IMR-90 (cell line): ENCODE results near the gene TMBIM1. TPM values are rescaled to one million over a fixed set of nuclear protein-coding genes. Genes with fewer than 3 reads are reported as not detected.

ENCODE experiments used
- ATAC-seq: fragments of 200-7000 bp; cut with Tn5 transposase; 2 replicates; pipeline ENCODE4 v1.9.1; 2020; ENCODE audit warnings: low read depth, mild to moderate bottlenecking, moderate library complexity
- BruUV-seq: library from RNA; stranded (reverse); fragments of 400-500 nt; replicated peaks from 2 replicates; lab custom pipeline; 2021; lab: Mats Ljungman, UMichigan
- CTCF ChIA-PET: fragments of 300-600 bp; formaldehyde crosslinking; extraction: SDS; loops from one replicate; lab custom pipeline; 2021; ENCODE audit warnings: antibody characterized with exemption; lab: Yijun Ruan, JAX
- POLR2A ChIA-PET: fragments of 300-600 bp; sonication (Branson Sonifier 250); formaldehyde crosslinking; loops from one replicate; lab custom pipeline; 2022; ENCODE audit warnings: antibody characterized with exemption; ENCODE audit not compliant: unreplicated experiment; lab: Charles Lee
- DNase-seq: peaks from one replicate; pipeline ENCODE4 v3.0.0; 2013
- H2AFZ ChIP-seq: replicated peaks from 2 replicates; pipeline ENCODE3; 2013; ENCODE audit warnings: low read length, mild to moderate bottlenecking; ENCODE audit not compliant: poor library complexity
- H2AK5ac ChIP-seq: 2 replicates; pipeline ENCODE4 v1.6.1; 2013; ENCODE audit warnings: low read depth, low read length, inconsistent platforms
- H2AK9ac ChIP-seq: replicated peaks from 2 replicates; pipeline ENCODE3; 2013; ENCODE audit warnings: mild to moderate bottlenecking, low read depth, low read length, moderate library complexity; ENCODE audit not compliant: poor library complexity
- H2BK120ac ChIP-seq: 2 replicates; pipeline ENCODE4 v1.6.1; 2013; ENCODE audit warnings: low read depth, low read length, inconsistent platforms
- H2BK15ac ChIP-seq: 3 replicates; pipeline ENCODE4 v1.6.1; 2013; ENCODE audit warnings: low read depth, low read length, inconsistent platforms
- H2BK20ac ChIP-seq: 2 replicates; pipeline ENCODE4 v1.6.1; 2013; ENCODE audit warnings: low read depth, mild to moderate bottlenecking, inconsistent platforms, low read length, moderate library complexity
- H2BK5ac ChIP-seq: 2 replicates; pipeline ENCODE4 v1.6.1; 2013; ENCODE audit warnings: mild to moderate bottlenecking, low read depth, low read length, inconsistent platforms; ENCODE audit not compliant: poor library complexity, severe bottlenecking
- H3K14ac ChIP-seq: replicated peaks from 2 replicates; pipeline ENCODE4 v1.6.1; 2013; ENCODE audit warnings: low read depth, low read length, inconsistent platforms
- H3K18ac ChIP-seq: 2 replicates; pipeline ENCODE4 v1.6.1; 2013; ENCODE audit warnings: low read depth, low read length, control low read depth
- H3K23ac ChIP-seq: 2 replicates; pipeline ENCODE4 v1.6.1; 2013; ENCODE audit warnings: low read depth, low read length, inconsistent platforms
- H3K27ac ChIP-seq: 2 replicates; pipeline ENCODE4 v1.5.1; 2013; ENCODE audit warnings: mild to moderate bottlenecking, control low read depth, low read length; ENCODE audit not compliant: insufficient read depth
- H3K27me3 ChIP-seq: 2 replicates; pipeline ENCODE4 v1.6.1; 2013; ENCODE audit warnings: low read length; ENCODE audit not compliant: control insufficient read depth, insufficient read depth
- H3K36me3 ChIP-seq: 2 replicates; pipeline ENCODE4 v1.6.1; 2013; ENCODE audit warnings: low read length, mixed read lengths; ENCODE audit not compliant: control insufficient read depth, insufficient read depth
- H3K4ac ChIP-seq: 2 replicates; pipeline ENCODE4 v1.6.1; 2013; ENCODE audit warnings: low read depth, low read length, inconsistent platforms
- H3K4me1 ChIP-seq: 2 replicates; pipeline ENCODE4 v1.6.1; 2013; ENCODE audit warnings: low read length, mixed read lengths; ENCODE audit not compliant: control insufficient read depth, insufficient read depth
- H3K4me2 ChIP-seq: 2 replicates; pipeline ENCODE4 v1.6.1; 2013; ENCODE audit warnings: low read depth, mild to moderate bottlenecking, control low read depth, low read length, moderate library complexity
- H3K4me3 ChIP-seq: 2 replicates; pipeline ENCODE4 v1.5.1; 2013; ENCODE audit warnings: low read depth, mild to moderate bottlenecking, control low read depth, low read length, moderate library complexity; ENCODE audit not compliant: insufficient read depth
- H3K56ac ChIP-seq: 2 replicates; pipeline ENCODE4 v1.6.1; 2013; ENCODE audit warnings: low read length, inconsistent platforms; ENCODE audit not compliant: insufficient read depth; ENCODE audit errors: extremely low read depth
- H3K79me1 ChIP-seq, 2 experiments: 2 replicates each; pipeline ENCODE4 v1.6.1; 2013; ENCODE audit warnings: low read length in 2 of 2, inconsistent platforms in 1 of 2, low read depth in 1 of 2
- H3K9ac ChIP-seq: 2 replicates; pipeline ENCODE4 v1.6.1; 2013; ENCODE audit warnings: low read depth, low read length, control low read depth
- H3K9me1 ChIP-seq: 2 replicates; pipeline ENCODE4 v1.6.1; 2013; ENCODE audit warnings: low read length, inconsistent platforms; ENCODE audit not compliant: insufficient read depth
- H3K9me3 ChIP-seq: 2 replicates; pipeline ENCODE4 v1.6.1; 2013; ENCODE audit warnings: low read length; ENCODE audit not compliant: control insufficient read depth, insufficient read depth
- H4K20me1 ChIP-seq: 2 replicates; pipeline ENCODE4 v1.6.1; 2013; ENCODE audit warnings: low read length, inconsistent platforms; ENCODE audit not compliant: insufficient read depth
- H4K5ac ChIP-seq: 2 replicates; pipeline ENCODE4 v1.6.1; 2013; ENCODE audit warnings: mild to moderate bottlenecking, low read depth, low read length, control low read depth
- H4K8ac ChIP-seq, 2 experiments: 2 replicates each; pipeline ENCODE4 v1.6.1; 2013; ENCODE audit warnings: low read depth in 2 of 2, low read length in 2 of 2, control low read depth in 1 of 2, inconsistent platforms in 1 of 2
- H4K91ac ChIP-seq: 2 replicates; pipeline ENCODE4 v1.6.1; 2013; ENCODE audit warnings: low read depth, low read length, inconsistent platforms; ENCODE audit not compliant: insufficient read depth
- BHLHE40 ChIP-seq: fragments of 150-350 bp; IDR thresholded peaks from 2 replicates; pipeline ENCODE4 v1.6.1; 2016; ENCODE audit warnings: mild to moderate bottlenecking, low read depth, low read length
- CEBPB ChIP-seq: IDR thresholded peaks from 2 replicates; pipeline ENCODE4 v1.6.1; 2012; ENCODE audit warnings: low read depth, low read length, improper control_type of control experiment
- CHD1 ChIP-seq: IDR thresholded peaks from 2 replicates; pipeline ENCODE4 v1.6.1; 2012; ENCODE audit warnings: low read depth, low read length, improper control_type of control experiment
- FOS ChIP-seq: fragments of 150-350 bp; IDR thresholded peaks from 2 replicates; pipeline ENCODE4 v1.6.1; 2016; ENCODE audit warnings: low read depth, low read length
- MAFK ChIP-seq: IDR thresholded peaks from 2 replicates; pipeline ENCODE4 v1.6.1; 2012; ENCODE audit warnings: low read depth, low read length, improper control_type of control experiment
- MXI1 ChIP-seq: IDR thresholded peaks from 2 replicates; pipeline ENCODE4 v1.6.1; 2012; ENCODE audit warnings: low read depth, mild to moderate bottlenecking, low read length, moderate library complexity, borderline replicate concordance
- POLR2A ChIP-seq: IDR thresholded peaks from 2 replicates; pipeline ENCODE4 v1.6.1; 2012; ENCODE audit warnings: mild to moderate bottlenecking, low read depth, low read length
- RAD21 ChIP-seq: IDR thresholded peaks from 2 replicates; pipeline ENCODE4 v1.6.1; 2012; ENCODE audit warnings: low read length, improper control_type of control experiment
- RCOR1 ChIP-seq: IDR thresholded peaks from 2 replicates; pipeline ENCODE4 v1.6.1; 2012; ENCODE audit warnings: mild to moderate bottlenecking, low read length, improper control_type of control experiment; ENCODE audit not compliant: insufficient replicate concordance
- RFX5 ChIP-seq: IDR thresholded peaks from 2 replicates; pipeline ENCODE4 v1.8.0; 2012; ENCODE audit warnings: low read depth, mild to moderate bottlenecking, low read length, moderate library complexity
- SMC3 ChIP-seq: fragments of 150-350 bp; IDR thresholded peaks from 2 replicates; pipeline ENCODE4 v1.6.1; 2016; ENCODE audit warnings: low read depth, mild to moderate bottlenecking, antibody characterized with exemption, low read length, moderate library complexity
- WGBS, 2 experiments: methylation state at CpG; one replicate each; pipeline versions ENCODE4 v1.1.5 to v1.1.7; 2013; ENCODE audit warnings: missing lambda C conversion rate in 2 of 2; ENCODE audit not compliant: insufficient read length in 1 of 2; ENCODE audit errors: extremely low coverage in 2 of 2; 5-methylcytosine and 5-hydroxymethylcytosine counted together
- dilution Hi-C: fragments of 300-500 bp; cut with HindIII; formaldehyde crosslinking; loops from one replicate; pipeline ENCODE4 v1.14.3; 2018; ENCODE audit warnings: low sequenced_read_pairs; ENCODE audit not compliant: unreplicated experiment
- in situ Hi-C: fragments of 300-500 bp; cut with MboI; formaldehyde crosslinking; loops from 3 replicates; pipeline ENCODE4 v1.14.3; 2019; ENCODE audit warnings: low sequenced_read_pairs, inconsistent platforms, mixed read lengths
- intact Hi-C: fragments of 100-400 bp; cut with micrococcal nuclease; formaldehyde crosslinking; loops from 2 replicates; pipeline ENCODE4 v1.10.0; 2022
- polyA plus RNA-seq, 3 experiments: library from polyadenylated mRNA; depleted of rRNA; stranded (reverse); fragments of >200 nt; gene quantifications; 2 replicates each; pipeline ENCODE4 v1.2.3, GENCODE V29; 2012; ENCODE audit warnings: low replicate concordance in 1 of 3
- total RNA-seq: library from RNA; depleted of rRNA; stranded (reverse); fragments of >200 nt; gene quantifications from 2 replicates; pipeline ENCODE4 v1.2.3, GENCODE V29; 2012
- TF ChIP-seq, protein P1 (sequence below): fragments of 150-350 bp; IDR thresholded peaks from 2 replicates; pipeline ENCODE4 v1.6.1; 2016; ENCODE audit warnings: low read depth, mild to moderate bottlenecking, low read length, moderate library complexity, borderline replicate concordance
- TF ChIP-seq, protein P2 (sequence below): fragments of 150-350 bp; IDR thresholded peaks from 2 replicates; pipeline ENCODE4 v1.6.1; 2017; ENCODE audit warnings: mild to moderate bottlenecking, antibody characterized with exemption, low read length, low read depth

Gene TMBIM1
- total and polyA plus RNA-seq, 2 of the 4 experiments (the other 2 are of a cell fraction), result 84.6 to 102 TPM

DNA sequence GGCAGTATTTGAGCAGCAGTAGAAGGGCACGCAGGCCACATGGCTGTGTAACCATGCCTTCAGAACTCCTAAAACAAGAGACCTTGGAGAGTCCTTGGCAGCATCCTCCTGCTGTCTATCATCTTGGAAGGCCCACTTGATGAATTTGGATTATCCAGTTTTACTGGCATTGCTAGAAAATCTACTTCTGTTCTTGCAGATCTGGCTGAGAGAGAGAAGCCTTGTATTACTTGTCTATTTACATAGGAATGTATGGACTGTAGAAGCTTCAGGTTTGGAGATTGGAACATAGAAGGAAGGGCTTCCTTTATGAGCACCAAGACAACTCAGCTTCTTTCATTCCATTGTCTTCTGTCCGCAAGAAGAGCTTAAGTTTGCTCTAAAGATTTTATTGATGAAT is 47.6 kb downstream of the TMBIM1 start:
- Histone ChIP-seq H3K23ac (no peak overlapping the region), H2AFZ (no peak overlapping the region), H3K4me1 (no peaks in the 10 kb centered on the region), H3K18ac (no peak overlapping the region), H3K4me2 (no peak overlapping the region), H2BK20ac (no peak overlapping the region), H3K14ac (no peak overlapping the region), H4K91ac (no peak overlapping the region), H3K9me3 (no peaks in the 10 kb centered on the region), H3K36me3 (peaks cover 68% of the 10 kb centered on the region), H3K4ac (no peak overlapping the region), H3K4me3 (no peak overlapping the region), H2AK5ac (no peak overlapping the region), H3K79me1 (peaks cover 39 to 66% of the 10 kb centered on the region in 2 experiments), H3K9me1 (0 out of 2 replicates have a peak, but pooled peaks cover 5% of the 10 kb centered on the region), H4K8ac (no peak overlapping the region), H3K27me3 (no peaks in the 10 kb centered on the region), H3K56ac (no peak overlapping the region), H4K20me1 (peaks cover 27% of the 10 kb centered on the region), H2AK9ac (no peak overlapping the region), H3K9ac (no peak overlapping the region), H2BK5ac (no peak overlapping the region), H4K5ac (no peak overlapping the region), H3K27ac (no peak overlapping the region), H2BK120ac (no peak overlapping the region), H2BK15ac (no peak overlapping the region)
- intact Hi-C loops, result no loop called here
- POLR2A ChIA-PET, result no interaction called here
- in situ Hi-C loops, result no loop called here
- DNase-seq (no peak), ATAC-seq (no peak)
- TF ChIP-seq SMC3, result no peak
- TF ChIP-seq CHD1, result no peak
- no peak for TF ChIP-seq BHLHE40
- no peak for TF ChIP-seq FOS
- TF ChIP-seq, protein P1, sequence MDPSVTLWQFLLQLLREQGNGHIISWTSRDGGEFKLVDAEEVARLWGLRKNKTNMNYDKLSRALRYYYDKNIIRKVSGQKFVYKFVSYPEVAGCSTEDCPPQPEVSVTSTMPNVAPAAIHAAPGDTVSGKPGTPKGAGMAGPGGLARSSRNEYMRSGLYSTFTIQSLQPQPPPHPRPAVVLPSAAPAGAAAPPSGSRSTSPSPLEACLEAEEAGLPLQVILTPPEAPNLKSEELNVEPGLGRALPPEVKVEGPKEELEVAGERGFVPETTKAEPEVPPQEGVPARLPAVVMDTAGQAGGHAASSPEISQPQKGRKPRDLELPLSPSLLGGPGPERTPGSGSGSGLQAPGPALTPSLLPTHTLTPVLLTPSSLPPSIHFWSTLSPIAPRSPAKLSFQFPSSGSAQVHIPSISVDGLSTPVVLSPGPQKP, result no peak
- no peak for TF ChIP-seq RFX5
- TF ChIP-seq RAD21, result no peak
- no peak for TF ChIP-seq MXI1
- no peak for TF ChIP-seq RCOR1
- TF ChIP-seq POLR2A, result no peak
- no peak for TF ChIP-seq MAFK
- TF ChIP-seq, protein P2, sequence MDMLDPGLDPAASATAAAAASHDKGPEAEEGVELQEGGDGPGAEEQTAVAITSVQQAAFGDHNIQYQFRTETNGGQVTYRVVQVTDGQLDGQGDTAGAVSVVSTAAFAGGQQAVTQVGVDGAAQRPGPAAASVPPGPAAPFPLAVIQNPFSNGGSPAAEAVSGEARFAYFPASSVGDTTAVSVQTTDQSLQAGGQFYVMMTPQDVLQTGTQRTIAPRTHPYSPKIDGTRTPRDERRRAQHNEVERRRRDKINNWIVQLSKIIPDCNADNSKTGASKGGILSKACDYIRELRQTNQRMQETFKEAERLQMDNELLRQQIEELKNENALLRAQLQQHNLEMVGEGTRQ, result no peak
- no peak for TF ChIP-seq CEBPB
- BruUV-seq, result no TSS peak
- CTCF ChIA-PET, result no interaction called here
- dilution Hi-C loops, result no loop called here
- 80% methylated on average over 1 of the region's 2 CpGs; no CpG with 5 or more reads in 1 of the 2 experiments for WGBS, 2 experiments
